CD4-positive, alpha-beta T cell treated with Interleukin-4 for 1 hour (primary cell): ENCODE results near the gene ZNF592.

Experiments
- DNase-seq, 2 donors: peaks; one replicate each; pipeline ENCODE4 v3.0.0-alpha.2; 2020 to 2022

The ZNF592 gene

DNA sequence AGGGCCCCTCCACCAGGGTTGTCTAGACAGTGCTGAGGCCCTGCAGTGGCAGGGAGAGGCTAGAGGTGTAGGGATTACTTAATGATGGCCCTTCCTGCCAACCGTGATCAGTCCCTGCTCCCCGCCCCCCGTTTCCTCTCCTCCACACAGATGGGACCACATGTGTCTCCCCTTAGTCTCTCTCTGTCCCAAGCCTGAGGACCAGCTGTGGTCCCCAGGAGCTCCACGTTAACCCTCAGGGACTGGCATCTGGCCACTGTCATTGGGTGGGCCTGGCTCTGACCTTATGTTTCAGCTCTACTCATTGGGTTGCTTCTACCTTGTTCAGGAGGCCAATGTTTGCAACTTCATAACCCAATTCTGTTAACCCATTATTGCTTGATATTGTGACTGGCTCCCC is 62.8 kb downstream of the ZNF592 start:
- DNase-seq: no peak

DNA sequence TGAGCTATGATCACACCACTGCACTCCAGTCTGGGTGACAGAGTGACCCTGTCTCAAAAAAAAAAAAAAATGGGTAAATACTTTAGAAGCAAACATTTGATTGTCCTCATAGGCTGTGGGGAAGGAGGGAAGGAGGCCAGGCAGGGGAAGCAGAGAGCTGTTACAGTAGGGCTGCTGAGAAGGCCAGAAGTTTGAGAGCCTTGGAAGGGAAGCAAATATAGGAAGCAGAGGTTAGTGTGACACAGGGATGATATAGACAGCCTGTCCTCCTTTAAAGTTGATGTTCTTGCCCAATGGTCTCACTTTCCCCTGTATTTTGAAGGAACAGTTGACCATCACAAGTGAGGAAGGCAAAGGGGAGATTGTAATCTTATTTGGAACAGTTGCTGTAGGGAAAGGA is 63.4 kb downstream of the ZNF592 start:
- DNase-seq: no peak

- DNase-seq: no peak
Measured at GRCh38 chr15:84812842-84813241, 64.5 kb downstream of the ZNF592 start.

GRCh38 chr15:84813435-84813834 is 65.0 kb downstream of the ZNF592 start:
- DNase-seq: no peak

GRCh38 chr15:84813931-84814330 is 65.5 kb downstream of the ZNF592 start:
- DNase-seq: no peak

DNA sequence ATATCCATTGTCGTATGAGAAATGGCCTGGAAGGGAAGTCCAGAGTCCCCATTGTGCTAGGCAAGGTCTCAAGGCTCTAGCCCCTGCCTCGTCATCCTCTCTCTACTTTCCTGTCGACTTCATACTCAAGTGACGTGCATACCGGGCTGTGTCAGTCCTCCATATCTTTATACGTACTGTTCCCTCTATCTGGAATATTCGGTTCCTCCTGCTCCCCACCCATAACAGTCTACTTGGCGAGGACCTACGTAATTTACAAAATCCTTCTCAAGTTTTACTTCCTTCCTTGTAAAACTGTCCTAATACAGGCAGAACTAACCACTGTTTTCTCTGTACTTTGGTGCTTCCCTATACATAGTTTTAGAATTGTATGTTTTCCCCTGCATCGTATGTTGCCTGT is 66.5 kb downstream of the ZNF592 start:
- DNase-seq: no peak

DNA sequence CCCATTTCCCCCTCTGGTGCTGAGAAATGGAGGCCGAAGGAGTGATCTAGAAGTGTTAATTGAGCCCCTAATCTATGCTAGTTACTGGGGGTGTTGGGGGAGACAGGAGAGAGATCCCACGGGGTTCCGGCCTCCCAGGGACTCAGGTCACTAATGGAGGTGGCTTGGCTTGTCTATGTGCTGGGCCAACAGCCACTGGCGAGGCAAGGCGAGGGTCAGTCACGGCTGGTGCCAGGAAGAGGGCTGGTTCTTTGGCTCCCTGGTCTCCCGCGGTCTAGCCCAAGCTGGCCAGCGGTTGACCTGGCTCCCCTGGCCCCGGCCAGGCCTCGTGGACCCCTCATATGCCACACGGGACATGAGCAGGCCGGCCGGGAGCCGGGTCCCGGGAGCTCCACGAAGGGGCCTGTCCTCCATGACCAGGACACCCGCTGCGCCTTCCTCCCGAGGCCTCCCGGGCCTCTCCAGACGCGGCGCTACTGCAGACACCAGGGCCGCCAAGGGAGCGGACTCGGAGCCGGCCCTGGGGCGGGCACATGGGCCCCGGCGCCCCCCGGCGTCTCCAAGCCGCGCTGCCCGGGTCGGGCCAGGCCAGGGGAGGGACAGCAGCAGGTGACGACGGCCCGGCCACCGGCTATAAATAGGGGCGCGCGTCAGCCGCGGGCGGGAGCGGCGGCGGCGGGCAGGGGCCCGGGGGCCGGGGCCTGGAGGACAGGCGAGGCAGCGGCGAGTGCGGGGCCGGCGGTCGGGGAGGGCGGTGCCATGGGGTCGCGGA is 68.5 kb downstream of the ZNF592 start, which contains the start of gene ALPK3:
Gene ALPK3, plus strand, starts transcription at position 663 of the 772 bp plus-strand sequence. Its CDS starts 97 bp downstream, at position 760.
- no peak for DNase-seq

GRCh38 chr15:84817466-84818081 is 69.2 kb downstream of the ZNF592 start:
- DNase-seq: no peak

DNA sequence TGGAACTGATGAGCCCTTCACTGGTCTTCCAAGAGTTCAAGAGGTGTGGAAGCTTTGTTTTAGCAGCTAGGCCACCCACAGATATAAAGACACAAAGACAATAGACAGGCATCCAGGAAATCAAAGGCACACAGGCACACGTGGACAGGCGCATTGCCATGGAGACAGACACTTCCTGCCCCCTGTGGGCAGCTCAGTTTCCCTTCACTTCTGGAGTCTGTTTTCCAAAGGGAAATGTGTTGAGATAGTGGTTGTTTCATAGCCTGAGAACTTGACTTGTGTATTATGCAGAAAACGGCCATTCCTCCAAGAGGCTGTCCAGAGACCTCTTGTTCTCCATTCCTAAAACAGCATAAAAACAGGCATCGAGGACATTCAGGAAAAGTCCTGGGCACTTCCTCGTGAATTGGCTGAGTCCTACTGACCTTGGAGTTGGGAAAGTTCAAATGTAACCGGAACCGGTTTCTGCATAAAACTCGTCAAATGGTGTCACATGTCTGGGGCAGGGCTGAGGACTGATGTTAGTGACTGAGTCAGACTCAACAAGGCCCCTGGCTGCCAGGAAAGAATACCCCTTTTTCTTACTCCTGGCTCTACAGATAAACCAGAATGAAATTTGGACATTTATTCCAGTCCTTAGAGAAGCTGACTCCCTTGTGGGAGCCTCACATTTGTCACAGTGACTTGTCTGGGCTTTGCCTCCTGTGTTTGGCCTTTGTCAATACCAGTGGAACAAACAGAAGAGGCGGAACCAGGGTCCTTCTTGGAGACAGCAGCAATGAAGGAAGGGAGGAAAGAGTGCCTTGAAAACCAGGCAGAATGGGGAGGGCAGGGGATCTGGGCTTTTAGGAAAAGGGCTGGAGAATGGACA is 70.1 kb downstream of the ZNF592 start:
- DNase-seq: no peak

GRCh38 chr15:84819291-84819768 is 70.9 kb downstream of the ZNF592 start:
- DNase-seq: no peak

DNA sequence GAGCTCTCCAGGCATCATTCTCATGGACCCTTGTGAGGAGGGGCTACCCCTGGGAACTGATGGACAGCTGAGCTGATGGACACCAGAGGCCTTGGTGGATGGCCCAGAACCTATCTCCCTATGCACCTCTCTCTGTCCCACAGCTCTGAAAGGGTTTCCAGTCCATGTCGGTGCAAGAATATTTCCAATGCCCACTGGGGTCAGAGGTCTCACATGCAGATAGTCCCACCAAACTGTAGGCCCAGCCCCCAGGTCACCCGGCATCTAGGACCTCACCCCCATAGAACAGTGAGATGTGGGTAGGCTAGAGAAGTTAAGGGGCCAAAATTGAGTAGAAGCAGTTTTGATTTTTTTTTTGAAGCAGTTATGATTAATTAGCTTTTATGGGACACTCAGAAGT is 71.4 kb downstream of the ZNF592 start:
- no peak for DNase-seq

- DNase-seq: no peak
Measured at GRCh38 chr15:84821501-84822021, 73.2 kb downstream of the ZNF592 start.

DNA sequence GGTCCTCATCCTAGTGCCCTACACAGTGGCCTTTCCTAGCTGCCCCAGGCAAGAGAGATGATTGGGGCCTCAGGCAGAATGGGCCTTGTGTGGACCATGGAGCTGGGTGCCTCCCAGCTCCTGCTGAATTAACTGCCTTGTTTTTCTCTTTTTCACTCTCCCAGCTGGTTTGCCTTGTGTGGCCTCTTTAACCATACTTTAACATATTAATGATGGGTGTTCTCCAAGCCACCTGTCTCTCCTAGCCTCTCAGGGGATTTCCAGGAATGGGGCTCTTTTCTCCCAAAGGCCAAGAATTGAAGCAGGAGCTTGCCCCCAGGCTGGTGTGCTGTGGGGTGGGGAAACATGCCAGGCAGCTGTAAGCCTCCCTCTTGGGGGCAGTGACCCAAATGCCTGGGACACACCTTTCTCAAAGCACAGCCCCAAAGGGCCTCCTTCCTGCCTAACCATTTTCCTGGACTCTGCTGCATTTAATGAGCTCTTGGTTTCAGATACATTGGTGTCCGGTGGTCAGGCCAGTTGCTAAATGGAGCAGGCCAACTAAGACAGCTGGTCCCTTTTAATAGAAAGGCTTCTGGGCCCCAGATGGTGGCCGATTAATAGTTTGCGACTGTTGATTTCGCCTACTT is 74.4 kb downstream of the ZNF592 start:
- DNase-seq: no peak

DNA sequence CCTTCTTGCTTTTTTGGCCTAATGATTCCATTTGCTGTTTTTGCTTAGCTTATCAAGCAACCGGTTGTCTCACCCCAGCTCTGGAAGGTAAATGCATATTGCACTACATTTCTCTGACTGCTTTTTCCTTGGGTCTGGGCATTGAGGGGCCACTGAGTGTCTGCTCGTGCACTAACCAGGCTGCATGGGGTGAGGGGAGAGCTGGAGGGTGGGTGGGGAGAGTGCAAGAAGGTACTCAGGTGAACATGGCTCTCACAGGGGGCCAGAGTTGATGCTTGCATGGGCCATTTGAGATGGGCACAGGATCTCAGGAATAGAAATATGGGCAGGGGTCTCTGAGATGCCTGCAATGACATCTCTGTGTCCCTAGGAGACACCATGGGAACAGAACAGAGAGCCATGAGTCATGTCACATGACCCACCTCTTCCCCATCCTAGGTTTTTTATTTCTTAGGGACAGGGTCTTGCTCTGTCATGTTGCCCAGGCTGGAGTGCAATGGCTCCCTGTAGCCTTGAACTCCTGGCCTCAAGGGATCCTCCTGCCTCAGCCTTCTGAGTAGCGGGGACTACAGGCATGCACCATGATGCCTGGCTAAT is 75.0 kb downstream of the ZNF592 start:
- no peak for DNase-seq

DNA sequence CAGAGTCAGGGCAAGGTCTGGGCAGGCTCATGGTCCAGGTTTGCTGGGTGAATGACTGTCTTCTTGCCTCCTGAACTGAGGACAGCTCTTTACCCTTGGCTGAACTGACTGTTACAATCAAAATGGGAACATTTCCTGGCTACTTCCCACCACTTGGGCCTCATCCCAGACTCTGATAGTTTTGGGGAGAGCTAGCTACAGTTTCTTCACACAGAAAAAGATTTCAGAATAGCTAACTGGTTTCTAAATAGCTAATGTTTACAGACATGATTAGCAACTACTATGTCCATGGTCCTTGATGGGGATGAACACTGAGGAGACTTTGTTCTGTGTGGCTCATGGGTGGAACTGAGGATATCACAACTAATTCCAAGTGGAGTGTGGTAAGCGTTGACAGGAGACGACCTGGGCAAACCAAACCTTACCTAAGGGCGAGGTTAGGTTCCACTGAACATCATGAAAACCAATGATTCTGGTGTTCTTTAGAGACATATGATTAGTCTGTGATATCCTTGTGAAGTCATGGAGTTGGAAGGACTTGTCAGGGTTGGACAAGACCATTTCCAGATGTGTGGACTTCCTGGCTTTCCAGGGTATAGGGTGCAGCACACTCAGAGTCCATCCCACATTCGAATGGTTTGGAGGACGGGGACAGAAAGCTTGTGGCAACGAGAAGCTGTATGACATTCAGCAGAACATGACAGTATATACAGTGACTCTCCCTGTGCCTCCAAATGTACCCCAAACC is 76.0 kb downstream of the ZNF592 start:
- no peak for DNase-seq

GRCh38 chr15:84826369-84826823 is 78.0 kb downstream of the ZNF592 start:
- DNase-seq: no peak

DNA sequence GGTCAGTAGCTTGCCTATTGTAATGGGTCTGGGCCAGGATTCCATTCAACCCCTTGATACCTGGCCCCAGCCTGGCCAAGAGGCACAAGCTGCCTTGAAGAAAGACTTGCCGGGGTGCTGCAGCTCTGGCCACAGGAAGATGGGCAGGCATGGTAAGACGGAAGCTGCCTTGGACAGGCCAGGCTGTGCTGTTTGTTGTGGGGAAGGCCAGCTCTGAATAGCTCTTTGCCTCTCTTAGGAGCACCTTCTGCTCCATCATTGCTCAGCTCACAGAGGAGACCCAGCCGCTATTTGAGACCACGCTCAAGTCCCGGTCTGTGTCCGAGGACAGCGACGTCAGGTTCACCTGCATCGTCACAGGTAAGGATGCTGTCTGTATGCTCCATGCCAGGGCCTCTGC is 78.9 kb downstream of the ZNF592 start:
- DNase-seq: no peak

GRCh38 chr15:84828086-84828908 is 79.9 kb downstream of the ZNF592 start:
- no peak for DNase-seq

- no peak for DNase-seq
Measured at GRCh38 chr15:84829428-84829827, 81.0 kb downstream of the ZNF592 start.

GRCh38 chr15:84830036-84830435 is 81.6 kb downstream of the ZNF592 start:
- no peak for DNase-seq
